ENCODE data around the gene PCDHGB2.
"Not testable (repeated sequence)": the region's sequence is repeated elsewhere in the genome, so short reads cannot be mapped to it uniquely, and the experiment has no call there.

Gene PCDHGB2

DNA sequence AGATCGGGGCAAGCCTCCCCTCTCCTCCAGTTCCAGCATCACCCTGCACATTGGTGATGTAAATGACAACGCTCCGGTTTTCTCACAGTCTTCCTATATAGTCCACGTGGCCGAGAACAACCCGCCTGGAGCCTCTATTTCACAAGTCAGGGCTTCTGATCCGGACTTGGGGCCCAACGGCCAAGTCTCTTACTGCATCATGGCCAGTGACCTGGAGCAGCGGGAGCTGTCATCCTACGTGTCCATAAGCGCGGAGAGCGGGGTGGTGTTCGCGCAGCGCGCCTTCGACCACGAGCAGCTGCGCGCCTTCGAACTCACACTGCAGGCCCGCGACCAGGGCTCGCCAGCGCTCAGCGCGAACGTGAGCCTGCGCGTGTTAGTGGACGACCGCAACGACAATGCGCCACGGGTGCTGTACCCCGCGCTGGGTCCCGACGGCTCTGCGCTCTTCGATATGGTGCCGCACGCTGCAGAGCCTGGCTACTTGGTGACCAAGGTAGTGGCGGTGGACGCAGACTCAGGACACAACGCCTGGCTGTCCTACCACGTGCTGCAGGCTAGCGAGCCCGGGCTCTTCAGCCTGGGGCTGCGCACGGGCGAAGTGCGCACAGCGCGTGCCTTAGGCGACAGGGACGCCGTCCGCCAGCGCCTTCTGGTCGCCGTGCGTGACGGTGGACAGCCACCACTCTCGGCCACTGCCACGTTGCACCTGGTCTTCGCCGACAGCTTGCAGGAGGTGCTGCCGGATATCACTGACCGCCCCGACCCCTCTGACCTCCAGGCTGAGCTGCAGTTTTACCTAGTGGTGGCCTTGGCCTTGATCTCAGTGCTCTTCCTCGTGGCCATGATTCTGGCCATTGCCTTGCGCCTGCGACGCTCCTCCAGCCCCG lies 29.6 kb downstream of the PCDHGB2 start:
- Mint-ChIP-seq H3K9me3 (peaks cover 52% of the 10 kb centered on the region), H3K27me3 (peaks cover 80% of the 10 kb centered on the region), H3K27ac (no peak overlapping the region)

DNA sequence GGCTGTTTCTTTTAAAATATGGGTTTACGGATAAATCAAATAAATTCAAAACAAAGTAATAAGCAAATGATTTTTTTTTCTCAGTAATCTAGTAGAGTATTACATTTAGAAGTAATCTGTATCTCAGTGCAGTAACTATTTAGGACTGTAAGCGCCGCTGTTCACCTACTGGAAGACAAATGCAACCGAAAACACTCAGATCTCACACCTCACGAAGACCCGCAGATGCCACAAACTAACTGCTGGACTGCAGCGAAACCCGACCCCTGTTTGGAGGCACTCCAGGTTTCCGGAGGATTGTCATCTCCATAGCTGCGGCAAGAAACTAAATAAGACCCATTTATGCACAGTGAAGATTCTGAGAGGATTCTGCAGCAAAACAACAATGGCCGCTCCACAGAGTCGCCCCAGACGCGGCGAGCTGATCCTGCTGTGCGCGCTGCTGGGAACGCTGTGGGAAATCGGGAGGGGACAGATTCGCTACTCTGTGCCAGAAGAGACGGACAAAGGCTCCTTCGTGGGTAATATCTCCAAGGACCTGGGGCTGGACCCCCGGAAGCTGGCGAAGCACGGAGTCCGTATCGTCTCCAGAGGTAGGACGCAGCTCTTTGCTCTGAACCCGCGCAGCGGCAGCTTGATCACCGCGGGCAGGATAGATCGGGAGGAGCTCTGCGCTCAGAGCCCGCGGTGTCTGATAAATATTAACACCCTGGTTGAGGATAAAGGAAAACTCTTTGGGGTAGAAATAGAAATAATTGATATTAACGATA lies 32.8 kb downstream of the PCDHGB2 start, which contains the start of gene PCDHGA8:
Gene PCDHGA8 (plus strand): TSS at position 205 of the 770 bp plus-strand sequence. CDS start 181 bp downstream, at position 386.
- Mint-ChIP-seq H3K36me3 (ENCODE audit: low read depth) (peaks cover 24% of the 10 kb centered on the region), H3K4me3 (no peak within 1 kb of the TSS), H3K9me3 (peaks cover 43% of the 10 kb centered on the region), H3K27ac (no peak within 1 kb of the TSS), H3K27me3 (peaks cover 75% of the 10 kb centered on the region), H3K4me1 (ENCODE audit: low read depth) (no peaks in the 10 kb centered on the region)

More for the DNA sequence above, 29.6 kb downstream of the PCDHGB2 start:
- Mint-ChIP-seq H3K36me3 (ENCODE audit: low read depth) (peaks cover 28% of the 10 kb centered on the region), H3K4me1 (ENCODE audit: low read depth) (no peaks in the 10 kb centered on the region), H3K4me3 (no peak overlapping the region)

GRCh38 chr5:141393267-141393666 lies 33.5 kb downstream of the PCDHGB2 start:
- no peaks in the 10 kb centered on the region for H3K4me1 Mint-ChIP-seq (ENCODE audit: low read depth)
- H3K27ac Mint-ChIP-seq, result no peak overlapping the region
- peaks cover 73% of the 10 kb centered on the region for H3K27me3 Mint-ChIP-seq
- no peak overlapping the region for H3K4me3 Mint-ChIP-seq
- peaks cover 42% of the 10 kb centered on the region for H3K9me3 Mint-ChIP-seq
- peaks cover 23% of the 10 kb centered on the region for H3K36me3 Mint-ChIP-seq (ENCODE audit: low read depth)

- Mint-ChIP-seq H3K36me3 (ENCODE audit: low read depth) (peaks cover 14% of the 10 kb centered on the region), H3K27me3 (peaks cover 74% of the 10 kb centered on the region), H3K9me3 (peaks cover 42% of the 10 kb centered on the region)
- H3K4me1 Mint-ChIP-seq (ENCODE audit: low read depth); H3K4me3 Mint-ChIP-seq; H3K27ac Mint-ChIP-seq: not testable (repeated sequence)
These were observed 34.8 kb downstream of the PCDHGB2 start for GRCh38 chr5:141394401-141395187.

GRCh38 chr5:141397756-141398551 lies 38.2 kb downstream of the PCDHGB2 start, which contains the start of gene PCDHGB5:
PCDHGB5 (plus strand) TSS chr5:141397947; CDS start chr5:141398128, 181 bp downstream.
- Mint-ChIP-seq H3K27me3 (peaks cover 69% of the 10 kb centered on the region), H3K4me3 (peak within 1 kb of the TSS; percentile 32)

DNA sequence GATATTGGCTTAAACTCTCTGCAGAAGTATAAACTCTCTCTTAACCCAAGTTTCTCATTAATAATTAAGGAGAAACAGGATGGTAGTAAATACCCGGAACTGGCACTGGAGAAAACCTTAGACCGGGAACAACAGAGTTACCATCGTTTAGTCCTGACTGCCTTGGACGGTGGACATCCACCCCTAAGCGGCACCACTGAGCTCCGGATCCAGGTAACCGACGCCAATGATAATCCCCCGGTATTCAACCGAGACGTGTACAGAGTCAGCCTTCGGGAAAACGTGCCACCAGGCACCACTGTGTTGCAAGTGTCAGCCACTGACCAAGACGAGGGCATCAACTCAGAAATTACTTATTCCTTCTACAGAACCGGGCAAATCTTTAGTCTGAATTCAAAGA lies 38.8 kb downstream of the PCDHGB2 start:
- Mint-ChIP-seq H3K27ac (no peak overlapping the region), H3K9me3 (peaks cover 25% of the 10 kb centered on the region), H3K36me3 (ENCODE audit: low read depth) (peaks cover 12% of the 10 kb centered on the region), H3K4me1 (ENCODE audit: low read depth) (no peaks in the 10 kb centered on the region), H3K4me3 (no peak overlapping the region), H3K27me3 (peaks cover 71% of the 10 kb centered on the region)

More at GRCh38 chr5:141397756-141398551, 38.2 kb downstream of the PCDHGB2 start, which contains the start of gene PCDHGB5:
- Mint-ChIP-seq H3K9me3 (peaks cover 28% of the 10 kb centered on the region), H3K36me3 (ENCODE audit: low read depth) (peaks cover 15% of the 10 kb centered on the region)
- not testable (repeated sequence) for H3K4me1 Mint-ChIP-seq (ENCODE audit: low read depth); H3K27ac Mint-ChIP-seq

- peaks cover 18% of the 10 kb centered on the region for H3K9me3 Mint-ChIP-seq
- H3K27ac Mint-ChIP-seq, result no peak overlapping the region
- peaks cover 72% of the 10 kb centered on the region for H3K27me3 Mint-ChIP-seq
- H3K4me3 Mint-ChIP-seq, result no peak overlapping the region
- H3K36me3 Mint-ChIP-seq (ENCODE audit: low read depth), result peaks cover 6% of the 10 kb centered on the region
- H3K4me1 Mint-ChIP-seq (ENCODE audit: low read depth), result no peaks in the 10 kb centered on the region
These were observed 39.9 kb downstream of the PCDHGB2 start for GRCh38 chr5:141399555-141400258.

DNA sequence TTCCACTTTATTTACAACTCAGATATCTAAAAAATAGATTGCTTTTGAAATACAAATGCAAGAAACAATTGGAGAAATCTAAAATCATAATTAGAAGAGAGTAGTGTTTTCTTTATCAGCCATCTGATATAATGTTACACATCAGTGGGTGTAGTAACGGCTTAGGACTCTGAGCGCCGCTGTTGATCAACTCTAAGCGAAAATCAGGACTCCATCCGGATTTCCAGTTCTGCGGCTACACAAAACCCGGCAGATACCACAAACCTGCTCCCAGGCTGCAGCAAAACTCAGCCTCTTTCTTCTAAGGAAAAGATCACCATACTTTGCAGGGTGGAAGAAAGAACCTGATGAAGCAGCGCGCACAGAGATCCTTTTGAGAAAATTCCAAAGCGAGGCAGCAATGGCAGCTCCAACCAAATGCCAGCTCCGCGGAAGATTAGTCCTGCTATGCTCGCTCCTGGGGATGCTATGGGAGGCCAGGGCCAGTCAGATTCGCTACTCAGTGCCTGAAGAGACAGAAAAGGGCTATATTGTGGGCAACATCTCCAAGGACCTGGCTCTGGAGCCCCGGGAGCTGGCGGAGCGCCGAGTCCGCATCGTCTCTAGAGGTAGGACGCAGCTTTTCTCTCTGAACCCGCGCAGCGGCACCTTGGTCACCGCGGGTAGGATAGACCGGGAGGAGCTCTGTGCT lies 42.9 kb downstream of the PCDHGB2 start, which contains the start of gene PCDHGA9:
Gene PCDHGA9 (plus strand): TSS at position 226 of the 691 bp plus-strand sequence. CDS start 175 bp downstream, at position 401.
- Mint-ChIP-seq H3K36me3 (ENCODE audit: low read depth) (peaks cover 6% of the 10 kb centered on the region), H3K4me1 (ENCODE audit: low read depth) (no peaks in the 10 kb centered on the region), H3K27ac (no peak within 1 kb of the TSS), H3K9me3 (peaks cover 15% of the 10 kb centered on the region), H3K4me3 (peak within 1 kb of the TSS; percentile 42), H3K27me3 (peaks cover 74% of the 10 kb centered on the region)

GRCh38 chr5:141403387-141403786 lies 43.6 kb downstream of the PCDHGB2 start:
- Mint-ChIP-seq H3K4me3 (no peak overlapping the region), H3K27ac (no peak overlapping the region), H3K27me3 (peaks cover 80% of the 10 kb centered on the region), H3K4me1 (ENCODE audit: low read depth) (no peaks in the 10 kb centered on the region), H3K36me3 (ENCODE audit: low read depth) (peaks cover 8% of the 10 kb centered on the region), H3K9me3 (peaks cover 18% of the 10 kb centered on the region)

GRCh38 chr5:141407790-141408505 lies 48.2 kb downstream of the PCDHGB2 start, which contains the start of gene PCDHGB6:
PCDHGB6 (plus strand) TSS chr5:141408021; CDS start chr5:141408203, 182 bp downstream.
- Mint-ChIP-seq H3K9me3 (peaks cover 16% of the 10 kb centered on the region), H3K27me3 (peaks cover 79% of the 10 kb centered on the region), H3K4me3 (peak within 1 kb of the TSS; percentile 67), H3K36me3 (ENCODE audit: low read depth) (peaks cover 13% of the 10 kb centered on the region)
- not testable (repeated sequence) for H3K4me1 Mint-ChIP-seq (ENCODE audit: low read depth); H3K27ac Mint-ChIP-seq

- Mint-ChIP-seq H3K4me3 (no peak overlapping the region), H3K36me3 (ENCODE audit: low read depth) (peaks cover 18% of the 10 kb centered on the region)
These were observed 50.0 kb downstream of the PCDHGB2 start for GRCh38 chr5:141409598-141410306.

DNA sequence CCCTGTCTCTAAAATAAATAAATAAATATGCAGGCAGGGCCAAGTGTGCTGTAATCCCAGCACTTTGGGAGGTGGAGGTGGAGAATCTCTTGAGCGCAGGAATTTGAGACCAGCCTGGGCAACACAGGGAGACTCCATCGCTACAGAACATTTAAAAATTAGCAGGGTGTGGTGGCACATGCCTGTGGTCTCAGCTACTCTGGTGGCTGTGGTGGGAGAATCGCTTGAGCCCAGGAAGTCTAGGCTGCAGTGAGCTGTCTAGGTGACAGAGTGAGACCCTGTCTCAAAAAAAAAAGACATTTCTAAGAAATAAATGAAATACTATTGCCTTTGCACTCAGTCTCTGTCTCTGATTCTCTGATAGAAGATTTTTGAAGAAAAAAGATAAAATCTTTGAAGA lies 51.8 kb downstream of the PCDHGB2 start:
- no peak overlapping the region for H3K27ac Mint-ChIP-seq
- peaks cover 16% of the 10 kb centered on the region for H3K9me3 Mint-ChIP-seq
- peaks cover 79% of the 10 kb centered on the region for H3K27me3 Mint-ChIP-seq
- peaks cover 18% of the 10 kb centered on the region for H3K36me3 Mint-ChIP-seq (ENCODE audit: low read depth)
- H3K4me3 Mint-ChIP-seq, result no peak overlapping the region
- peaks cover 17% of the 10 kb centered on the region for H3K4me1 Mint-ChIP-seq (ENCODE audit: low read depth)

More at GRCh38 chr5:141409598-141410306, 50.0 kb downstream of the PCDHGB2 start:
- Mint-ChIP-seq H3K27ac (no peak overlapping the region), H3K27me3 (peaks cover 81% of the 10 kb centered on the region), H3K4me1 (ENCODE audit: low read depth) (peaks cover 13% of the 10 kb centered on the region), H3K9me3 (peaks cover 16% of the 10 kb centered on the region)
